ENCODE results near the gene POU6F2. TPM values are rescaled to one million over a fixed set of nuclear protein-coding genes. Genes with fewer than 3 reads are reported as not detected.

Gene POU6F2
- polyA plus RNA-seq, 6 donors from 2014 or later: not detected

DNA sequence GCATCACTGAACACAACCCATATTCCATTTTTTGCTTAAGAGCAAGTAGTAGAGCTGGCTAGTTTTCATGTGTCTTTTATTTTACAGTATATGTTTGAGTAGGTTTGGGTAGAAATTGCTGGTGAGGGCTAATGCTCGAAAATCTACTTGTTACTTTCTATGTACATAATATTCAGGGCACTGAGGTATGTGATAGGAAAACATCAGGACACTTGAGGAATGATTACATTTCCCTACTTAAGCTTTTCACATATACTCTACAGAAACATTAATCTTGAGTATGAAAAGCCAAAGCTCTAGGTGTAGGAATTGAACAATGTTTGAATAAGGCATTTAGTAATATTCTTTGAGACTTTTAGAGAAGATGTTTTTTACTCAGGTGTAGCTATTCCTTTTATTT, 73.6 kb downstream of the POU6F2 start:
- no peaks in the 10 kb centered on the region for H3K4me1 Mint-ChIP-seq
- ATAC-seq (ENCODE audit: low read depth in 2 of 2) (no peak), DNase-seq (no peak)
- H3K36me3 Mint-ChIP-seq: no peaks in the 10 kb centered on the region
- H3K9me3 Mint-ChIP-seq: peaks cover 4 to 27% (median 6%) of the 10 kb centered on the region in 7 donors
- H3K27ac Mint-ChIP-seq: no peak overlapping the region
- peaks cover 0 to 13% (median 5%) of the 10 kb centered on the region in 3 donors for H3K27me3 Mint-ChIP-seq
- H3K4me3 Mint-ChIP-seq: no peak overlapping the region

DNA sequence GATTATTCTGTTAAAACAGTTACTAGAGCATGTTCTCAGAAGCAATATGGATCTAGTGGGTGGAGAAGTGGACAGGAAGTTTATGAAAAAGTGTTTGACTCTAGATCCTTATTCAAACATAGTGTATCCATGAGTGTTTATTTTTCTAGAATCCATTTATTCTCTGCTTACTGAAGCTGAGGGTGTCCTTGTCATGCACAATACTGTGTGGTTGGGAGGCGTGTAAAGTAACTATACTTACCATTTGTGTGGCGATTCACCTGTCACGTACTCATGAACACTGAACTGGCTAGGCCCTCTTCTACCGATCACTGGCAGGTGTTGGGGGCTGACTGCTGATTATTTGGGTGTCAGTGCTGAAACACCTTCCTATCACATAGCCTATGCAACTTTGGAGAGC, 74.0 kb downstream of the POU6F2 start:
- H3K27ac Mint-ChIP-seq: no peak overlapping the region
- H3K36me3 Mint-ChIP-seq: no peaks in the 10 kb centered on the region
- DNase-seq (no peak), ATAC-seq (ENCODE audit: low read depth in 2 of 2) (no peak)
- peaks cover 0 to 13% (median 5%) of the 10 kb centered on the region in 3 donors for H3K27me3 Mint-ChIP-seq
- H3K9me3 Mint-ChIP-seq: peaks cover 5 to 31% (median 7%) of the 10 kb centered on the region in 7 donors
- no peaks in the 10 kb centered on the region for H3K4me1 Mint-ChIP-seq
- no peak overlapping the region for H3K4me3 Mint-ChIP-seq

DNA sequence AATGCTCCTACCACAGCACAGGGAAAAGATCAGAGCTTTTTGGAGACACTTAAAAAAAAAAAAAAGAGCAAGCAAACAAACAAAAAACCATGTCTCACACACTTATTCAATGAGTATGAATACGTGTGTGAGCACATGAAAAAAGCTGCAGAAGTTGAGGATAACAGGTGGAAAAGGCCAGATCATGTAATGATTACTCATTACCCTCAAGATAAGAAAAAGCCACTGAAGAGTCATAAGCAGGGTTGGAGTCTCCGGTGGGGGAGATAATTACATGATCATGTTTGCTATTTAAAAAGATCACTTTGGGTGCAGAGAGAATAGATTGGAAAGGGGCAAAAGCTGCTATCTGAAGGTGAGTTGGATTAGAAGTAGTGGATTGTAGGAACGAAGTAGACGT, 77.0 kb downstream of the POU6F2 start:
- H3K4me3 Mint-ChIP-seq: no peak overlapping the region
- no peak for ATAC-seq (ENCODE audit: low read depth in 2 of 2)
- H3K36me3 Mint-ChIP-seq: no peaks in the 10 kb centered on the region

DNA sequence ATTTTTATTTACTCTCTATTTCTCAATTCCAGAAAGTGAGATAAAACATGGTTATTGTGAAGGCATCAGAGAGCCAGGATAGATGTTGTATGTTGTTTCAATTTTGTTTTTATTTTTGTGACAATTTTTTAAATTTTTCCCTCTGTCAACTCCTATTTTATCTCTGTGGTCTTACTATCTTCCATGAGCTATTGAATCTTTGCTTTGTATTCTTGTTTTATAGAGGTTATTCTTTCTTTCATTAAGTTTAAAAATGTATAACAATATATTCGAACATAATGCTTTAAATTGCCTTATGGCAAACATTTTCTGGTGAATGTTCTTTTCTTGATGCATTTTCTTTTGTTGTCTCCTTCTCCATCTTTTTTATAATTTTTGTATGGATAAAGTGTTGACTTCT, 78.4 kb downstream of the POU6F2 start:
- DNase-seq (no peak), ATAC-seq (ENCODE audit: low read depth in 2 of 2) (no peak)
- Mint-ChIP-seq H3K4me3 (no peak overlapping the region), H3K4me1 (no peaks in the 10 kb centered on the region), H3K9me3 (peaks cover 4 to 36% (median 12%) of the 10 kb centered on the region in 7 donors), H3K27ac (no peak overlapping the region), H3K36me3 (no peaks in the 10 kb centered on the region), H3K27me3 (peaks cover 5 to 22% (median 6%) of the 10 kb centered on the region in 3 donors)

More for the DNA sequence above, 77.0 kb downstream of the POU6F2 start:
- no peak for DNase-seq
- no peak overlapping the region for H3K27ac Mint-ChIP-seq
- peaks cover 4 to 36% (median 12%) of the 10 kb centered on the region in 7 donors for H3K9me3 Mint-ChIP-seq
- no peaks in the 10 kb centered on the region for H3K4me1 Mint-ChIP-seq
- peaks cover 5 to 22% (median 6%) of the 10 kb centered on the region in 3 donors for H3K27me3 Mint-ChIP-seq

DNA sequence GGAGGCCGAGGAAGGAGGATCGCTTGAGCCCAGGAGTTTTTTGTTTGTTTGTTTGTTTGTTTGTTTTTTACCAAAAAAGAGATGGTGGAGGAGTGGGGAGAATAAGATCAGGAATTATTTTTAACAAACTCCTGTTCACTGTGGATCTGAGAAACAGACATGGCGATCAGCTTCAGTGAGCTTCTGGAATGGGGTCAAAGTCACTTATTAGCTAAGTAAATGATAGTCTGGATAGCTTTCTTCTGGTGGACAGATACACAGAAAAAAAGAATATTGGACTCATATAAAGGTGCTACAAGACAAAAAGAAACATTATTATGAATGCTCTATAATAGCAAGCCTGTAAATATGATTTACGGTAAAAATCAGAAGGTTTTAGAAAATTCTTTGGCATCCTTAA, 85.1 kb downstream of the POU6F2 start:
- ATAC-seq (ENCODE audit: low read depth in 2 of 2): no peak
- Mint-ChIP-seq H3K27ac (no peak overlapping the region), H3K27me3 (peaks cover 0 to 24% (median 5%) of the 10 kb centered on the region in 3 donors), H3K4me3 (no peak overlapping the region), H3K36me3 (no peaks in the 10 kb centered on the region), H3K9me3 (peaks cover 0 to 4% (median 0%) of the 10 kb centered on the region in 7 donors), H3K4me1 (no peaks in the 10 kb centered on the region)
- no peak for DNase-seq

DNA sequence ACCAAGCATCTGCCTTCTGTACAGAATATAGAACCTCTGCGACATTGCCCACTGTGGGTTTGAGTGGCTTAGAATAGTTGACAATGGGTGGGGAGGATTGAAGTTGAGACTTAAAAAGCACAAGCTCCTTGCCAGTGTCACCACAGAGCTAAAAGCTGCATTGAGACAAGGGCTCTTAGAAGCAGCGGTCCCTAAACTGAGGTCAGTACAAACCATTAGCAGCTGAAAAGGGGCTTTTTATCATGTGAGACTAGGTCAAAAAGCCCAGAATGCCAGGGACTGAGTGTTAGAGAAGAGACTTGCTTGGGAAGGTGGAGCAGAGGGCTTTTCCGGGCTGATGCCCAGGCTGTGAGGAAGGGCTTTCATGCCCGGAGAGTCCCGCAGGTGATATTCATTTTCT, 91.3 kb downstream of the POU6F2 start:
- H3K27ac Mint-ChIP-seq: no peak overlapping the region
- ATAC-seq (ENCODE audit: low read depth in 2 of 2) (no peak), DNase-seq (no peak)
- peaks cover 11 to 16% (median 13%) of the 10 kb centered on the region in 3 donors for H3K4me1 Mint-ChIP-seq
- no peaks in the 10 kb centered on the region for H3K9me3 Mint-ChIP-seq
- H3K4me3 Mint-ChIP-seq: no peak overlapping the region
- no peaks in the 10 kb centered on the region for H3K27me3 Mint-ChIP-seq
- no peaks in the 10 kb centered on the region for H3K36me3 Mint-ChIP-seq

DNA sequence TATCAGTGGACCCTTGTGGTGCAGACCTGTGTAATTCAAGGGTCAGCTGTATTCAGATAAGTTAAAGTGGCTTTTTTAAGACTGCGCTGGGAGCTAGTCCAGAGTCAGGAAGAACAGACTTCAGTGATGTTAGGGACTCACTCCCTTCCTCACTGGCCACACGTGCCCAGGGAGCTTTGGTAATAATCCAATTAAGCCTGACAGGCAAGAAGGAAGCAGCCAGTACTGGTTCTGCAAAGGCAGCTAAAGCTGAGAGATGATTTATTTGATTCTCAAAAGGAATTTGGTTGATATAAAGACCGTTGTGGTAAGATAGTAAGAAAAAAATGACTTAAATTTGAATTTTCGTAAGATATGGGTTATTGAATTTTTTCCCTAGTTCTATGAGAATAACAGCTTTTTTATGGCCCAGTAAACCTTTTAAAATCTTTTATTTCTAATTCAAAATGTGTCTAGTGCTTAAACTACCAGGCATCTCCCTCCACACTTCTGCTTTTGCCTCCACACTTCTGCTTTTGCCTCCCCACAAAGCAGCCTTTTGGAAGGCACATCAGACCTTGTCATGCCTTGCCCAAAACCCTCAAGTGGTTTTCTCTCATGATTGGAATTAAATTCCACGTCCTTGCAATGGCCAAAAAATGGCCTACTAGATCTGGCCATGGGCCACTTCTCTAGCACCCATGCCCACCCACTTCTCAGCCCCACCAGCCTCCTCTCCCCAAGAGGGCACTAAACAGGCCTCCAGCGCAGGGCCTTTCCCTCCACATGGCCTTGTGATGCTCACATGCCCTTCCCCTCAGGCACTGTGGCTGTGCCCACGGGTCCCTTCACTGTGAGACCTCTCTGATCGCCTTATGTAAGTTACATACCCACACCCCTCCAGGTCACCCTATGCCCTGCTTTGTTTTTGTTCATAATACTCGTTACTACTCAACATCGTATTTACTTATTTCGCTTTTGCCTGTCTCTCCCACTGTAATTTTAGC, 92.5 kb downstream of the POU6F2 start:
- ATAC-seq (ENCODE audit: low read depth in 2 of 2): peak; percentile 77 to 91
- Mint-ChIP-seq H3K27me3 (no peaks in the 10 kb centered on the region), H3K9me3 (no peaks in the 10 kb centered on the region), H3K4me3 (no peak overlapping the region), H3K27ac (peak overlapping the region in 4 of 6 donors; percentile 2 to 88 (median 74)), H3K4me1 (peaks cover 11 to 16% (median 13%) of the 10 kb centered on the region in 3 donors), H3K36me3 (no peaks in the 10 kb centered on the region)
- peak; percentile 31 for DNase-seq

DNA sequence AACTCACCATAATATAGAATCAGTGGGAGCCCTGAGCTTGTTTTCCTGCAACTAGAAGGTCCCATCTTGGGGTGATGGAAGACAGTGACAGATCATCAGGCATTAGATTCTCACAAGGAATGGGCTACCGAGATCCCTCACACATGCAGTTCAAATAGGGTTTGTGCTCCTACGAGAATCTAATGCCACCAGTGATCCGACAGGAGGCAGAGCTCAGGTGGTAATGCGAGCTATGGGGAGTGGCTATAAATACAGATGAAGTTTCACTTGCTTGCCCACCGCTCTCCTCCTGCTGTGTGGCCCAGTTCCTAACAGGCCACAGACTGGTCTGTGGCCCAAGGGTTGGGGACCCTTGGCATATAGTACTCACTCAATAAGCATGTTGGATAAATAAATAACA, 93.4 kb downstream of the POU6F2 start:
- Mint-ChIP-seq H3K27me3 (no peaks in the 10 kb centered on the region), H3K36me3 (no peaks in the 10 kb centered on the region), H3K27ac (peak overlapping the region in 1 of 6 donors; percentile 35), H3K4me3 (no peak overlapping the region), H3K4me1 (peaks cover 11 to 16% (median 13%) of the 10 kb centered on the region in 3 donors), H3K9me3 (no peaks in the 10 kb centered on the region)
- DNase-seq (no peak), ATAC-seq (ENCODE audit: low read depth in 2 of 2) (no peak)

DNA sequence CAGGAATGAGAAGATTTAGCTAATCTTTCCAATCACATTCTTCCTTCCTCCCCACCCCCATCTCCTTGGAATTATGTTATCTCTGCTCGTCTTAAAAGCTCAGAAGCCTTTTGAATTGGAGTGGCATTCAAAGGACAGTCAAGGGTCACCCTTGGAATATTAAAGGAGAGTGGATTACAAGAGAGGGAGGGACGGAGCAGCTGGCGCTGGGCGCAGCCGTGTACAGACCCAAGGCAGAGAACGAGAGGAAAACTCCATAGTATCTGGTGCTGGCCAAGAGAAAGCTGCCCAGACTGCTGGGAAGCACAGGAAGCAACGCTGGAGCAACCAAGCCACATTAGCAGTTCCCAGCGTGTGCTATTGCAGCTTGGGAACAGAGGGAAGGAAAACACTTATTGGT, 95.7 kb downstream of the POU6F2 start:
- DNase-seq: no peak
- Mint-ChIP-seq H3K27me3 (no peaks in the 10 kb centered on the region), H3K36me3 (no peaks in the 10 kb centered on the region), H3K27ac (no peak overlapping the region), H3K4me3 (no peak overlapping the region), H3K4me1 (peaks cover 11 to 16% (median 13%) of the 10 kb centered on the region in 3 donors), H3K9me3 (no peaks in the 10 kb centered on the region)
- no peak for ATAC-seq (ENCODE audit: low read depth in 2 of 2)

DNA sequence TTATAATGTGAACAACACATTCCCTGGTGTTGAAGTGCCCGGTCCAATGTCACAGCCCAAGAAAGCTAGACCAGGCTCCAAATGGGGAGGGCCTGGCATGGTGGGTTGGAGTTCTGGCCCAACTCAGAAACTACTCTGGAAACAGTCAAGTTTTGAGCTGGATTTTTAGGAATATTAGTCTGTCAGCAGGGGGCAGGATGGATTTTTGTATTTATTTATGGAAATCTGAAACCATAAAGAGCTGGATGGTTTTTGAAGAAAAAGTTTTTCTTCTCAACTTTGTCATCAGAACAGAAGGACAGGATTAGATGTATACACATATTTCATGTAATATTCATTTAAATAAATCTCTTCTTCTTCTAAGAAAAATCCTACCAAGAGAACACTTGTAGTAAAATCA, 97.5 kb downstream of the POU6F2 start:
- H3K4me3 Mint-ChIP-seq: no peak overlapping the region
- peaks cover 0 to 5% (median 0%) of the 10 kb centered on the region in 3 donors for H3K27me3 Mint-ChIP-seq
- H3K9me3 Mint-ChIP-seq: no peaks in the 10 kb centered on the region
- peaks cover 6 to 7% (median 7%) of the 10 kb centered on the region in 3 donors for H3K4me1 Mint-ChIP-seq
- peak overlapping the region in 1 of 6 donors; percentile 69 for H3K27ac Mint-ChIP-seq
- ATAC-seq (ENCODE audit: low read depth in 2 of 2) (no peak), DNase-seq (no peak)
- H3K36me3 Mint-ChIP-seq: no peaks in the 10 kb centered on the region

DNA sequence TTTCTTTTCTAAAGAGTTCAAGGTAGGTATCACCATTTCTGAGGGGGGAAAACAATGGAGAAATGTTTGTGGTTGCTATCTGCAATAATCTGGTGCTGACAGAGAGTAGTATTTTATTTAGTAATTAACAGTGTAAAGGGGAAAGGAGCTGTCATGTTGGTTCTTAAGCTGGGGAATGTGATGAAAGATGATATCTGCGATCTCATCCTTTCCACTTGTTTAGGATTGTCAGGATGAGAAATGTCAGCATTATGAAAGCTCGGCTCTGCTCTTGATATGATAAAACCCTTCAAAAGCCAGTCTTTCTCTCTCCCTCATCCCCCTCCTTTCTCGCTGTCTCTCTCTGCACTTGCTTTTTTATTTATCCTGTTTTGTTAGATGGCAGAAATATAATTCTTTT, 106.1 kb downstream of the POU6F2 start:
- no peak for ATAC-seq (ENCODE audit: low read depth in 2 of 2)
- Mint-ChIP-seq H3K36me3 (no peaks in the 10 kb centered on the region), H3K27me3 (peaks cover 21 to 41% (median 28%) of the 10 kb centered on the region in 3 donors), H3K9me3 (no peaks in the 10 kb centered on the region), H3K4me3 (no peak overlapping the region), H3K4me1 (peaks cover 0 to 2% (median 0%) of the 10 kb centered on the region in 3 donors), H3K27ac (no peak overlapping the region)
- DNase-seq: no peak

DNA sequence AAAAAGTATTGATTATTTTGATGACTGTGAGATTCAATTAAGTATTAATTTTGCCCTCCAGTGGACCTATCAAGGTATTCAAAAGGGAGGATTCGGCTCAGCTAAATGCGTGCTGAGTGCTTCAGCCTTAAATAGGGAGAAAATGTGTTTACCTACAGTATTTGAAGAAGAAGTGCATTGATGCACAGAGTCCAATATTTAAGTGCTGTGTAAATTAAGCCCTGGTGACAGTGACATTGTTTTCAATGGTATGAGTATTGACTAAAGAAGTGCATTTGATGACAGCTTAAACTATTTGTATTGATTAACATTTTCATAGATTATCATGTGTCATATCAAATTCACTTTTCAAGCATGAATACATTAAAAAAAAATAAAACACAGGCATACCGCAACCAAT, 106.6 kb downstream of the POU6F2 start:
- Mint-ChIP-seq H3K36me3 (no peaks in the 10 kb centered on the region), H3K27ac (no peak overlapping the region), H3K4me3 (no peak overlapping the region), H3K27me3 (peaks cover 20 to 41% (median 28%) of the 10 kb centered on the region in 3 donors), H3K9me3 (no peaks in the 10 kb centered on the region), H3K4me1 (peaks cover 0 to 2% (median 0%) of the 10 kb centered on the region in 3 donors)
- ATAC-seq (ENCODE audit: low read depth in 2 of 2) (no peak), DNase-seq (no peak)

DNA sequence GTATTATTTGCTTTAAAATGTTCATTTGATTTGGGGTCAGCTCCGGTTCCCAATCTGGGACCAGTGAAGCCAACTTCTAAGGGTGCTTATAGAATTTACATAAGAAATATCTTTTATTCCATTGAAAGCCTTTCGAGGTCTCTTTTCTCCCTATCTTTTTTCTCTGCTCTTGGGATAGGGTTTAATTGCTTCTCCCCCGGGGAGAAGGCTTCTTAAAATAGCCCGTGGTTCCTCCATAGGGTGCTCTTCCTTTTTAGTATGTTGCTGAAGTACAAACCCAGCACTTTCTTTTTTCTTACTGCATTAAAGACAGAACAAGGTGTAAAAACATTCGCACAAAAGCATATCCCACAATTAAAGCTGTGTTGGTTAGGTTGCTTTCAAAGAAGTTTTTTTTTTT, 107.5 kb downstream of the POU6F2 start:
- no peaks in the 10 kb centered on the region for H3K9me3 Mint-ChIP-seq
- H3K27ac Mint-ChIP-seq: no peak overlapping the region
- ATAC-seq (ENCODE audit: low read depth in 2 of 2) (no peak), DNase-seq (no peak)
- peak overlapping the region in 1 of 8 donors; percentile 22 for H3K4me3 Mint-ChIP-seq
- peaks cover 16 to 41% (median 28%) of the 10 kb centered on the region in 3 donors for H3K27me3 Mint-ChIP-seq
- peaks cover 0 to 2% (median 0%) of the 10 kb centered on the region in 3 donors for H3K4me1 Mint-ChIP-seq
- no peaks in the 10 kb centered on the region for H3K36me3 Mint-ChIP-seq

DNA sequence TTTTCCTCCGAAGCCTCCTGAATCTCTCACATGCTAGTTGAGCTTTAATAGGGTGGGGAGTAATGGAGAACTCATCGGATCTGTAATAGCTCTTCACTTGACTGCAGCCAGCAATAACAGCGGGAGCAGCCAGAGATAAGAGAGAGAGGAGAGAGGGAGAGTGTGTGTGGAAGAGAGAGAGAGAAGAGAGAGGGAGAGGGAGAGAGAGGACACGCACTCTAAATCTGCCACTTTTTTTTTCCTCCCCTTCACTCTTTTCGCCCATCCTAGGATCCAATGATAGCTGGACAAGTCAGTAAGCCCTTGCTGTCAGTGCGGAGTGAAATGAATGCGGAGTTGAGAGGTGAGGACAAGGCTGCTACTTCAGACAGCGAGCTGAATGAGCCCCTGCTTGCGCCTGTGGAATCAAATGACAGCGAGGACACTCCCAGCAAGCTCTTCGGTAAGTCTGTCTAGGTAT, 107.9 kb downstream of the POU6F2 start:
- Mint-ChIP-seq H3K27ac (no peak overlapping the region), H3K4me3 (peak overlapping the region in 1 of 8 donors; percentile 22), H3K27me3 (peaks cover 16 to 41% (median 28%) of the 10 kb centered on the region in 3 donors), H3K4me1 (peaks cover 0 to 2% (median 0%) of the 10 kb centered on the region in 3 donors), H3K36me3 (no peaks in the 10 kb centered on the region), H3K9me3 (no peaks in the 10 kb centered on the region)
- DNase-seq: no peak
- no peak for ATAC-seq (ENCODE audit: low read depth in 2 of 2)

Data from naive B cell (primary cell).